COLO668 (cell line): ENCODE results near the gene SLC38A11.

ENCODE experiments used
- DNase-seq: peaks from one replicate; lab custom pipeline; 2025; ENCODE audit not compliant: unreplicated experiment; lab: John Stamatoyannopoulos, UW

Gene SLC38A11

DNA sequence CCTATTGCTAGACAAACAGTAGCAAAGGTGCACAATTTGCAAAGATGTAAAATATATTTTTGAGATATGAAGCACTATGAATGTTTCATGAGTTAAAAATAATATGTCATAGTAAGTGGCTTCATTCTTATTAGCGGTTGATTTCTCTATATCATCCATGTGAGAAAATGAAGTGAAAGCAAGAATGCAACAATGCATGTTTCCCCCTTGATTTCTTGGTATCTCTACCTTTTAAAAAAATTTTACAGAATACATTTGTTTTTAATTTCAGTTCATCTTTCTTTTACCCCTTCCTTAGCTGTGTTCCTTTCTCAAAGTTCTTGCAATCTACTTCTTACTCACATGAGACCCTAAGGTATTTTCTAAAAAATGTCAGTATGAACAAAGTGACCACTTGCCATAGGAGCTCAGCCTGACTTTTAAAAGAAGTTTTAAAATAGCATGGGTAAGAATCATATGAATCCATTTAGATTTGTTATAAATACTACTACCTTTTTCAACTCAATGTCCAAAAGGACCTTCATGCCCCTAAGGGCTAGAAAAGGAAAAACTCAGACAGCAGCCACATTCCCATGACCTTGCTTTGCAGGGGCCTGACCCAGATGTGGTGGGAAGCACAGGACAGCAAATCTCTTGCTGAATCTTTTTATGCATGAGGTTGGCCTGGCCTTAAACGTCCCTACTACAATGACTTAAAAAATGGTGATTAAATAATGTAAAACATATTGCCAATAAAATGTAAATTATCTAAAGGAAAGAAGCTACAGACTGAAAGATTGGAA lies 14.8 kb upstream of the SLC38A11 start:
- no peak for DNase-seq

DNA sequence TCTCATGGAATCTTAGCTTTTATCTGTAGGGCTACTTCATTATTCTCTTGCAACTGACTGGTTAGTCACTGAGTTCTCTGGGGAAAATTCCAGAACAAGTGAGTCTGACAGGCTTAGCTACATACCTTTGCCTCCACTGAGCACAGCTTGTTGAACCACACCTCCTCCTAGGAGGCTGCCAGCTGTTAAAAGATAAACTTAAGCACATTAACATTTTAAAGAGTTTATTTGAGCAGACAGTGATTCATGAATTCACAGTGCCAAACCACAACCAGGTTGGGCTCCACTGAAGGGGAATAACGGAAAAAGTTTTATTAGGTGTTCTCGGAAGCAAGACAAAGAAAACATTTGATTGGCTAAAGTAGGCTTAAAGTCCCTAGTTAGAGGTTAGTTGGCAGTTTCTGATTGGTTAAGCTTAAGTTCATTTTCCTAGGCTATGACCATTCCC lies 12.5 kb upstream of the SLC38A11 start:
- DNase-seq, result no peak

GRCh38 chr2:164967361-164967760 lies 12.0 kb upstream of the SLC38A11 start:
- DNase-seq, result no peak

DNA sequence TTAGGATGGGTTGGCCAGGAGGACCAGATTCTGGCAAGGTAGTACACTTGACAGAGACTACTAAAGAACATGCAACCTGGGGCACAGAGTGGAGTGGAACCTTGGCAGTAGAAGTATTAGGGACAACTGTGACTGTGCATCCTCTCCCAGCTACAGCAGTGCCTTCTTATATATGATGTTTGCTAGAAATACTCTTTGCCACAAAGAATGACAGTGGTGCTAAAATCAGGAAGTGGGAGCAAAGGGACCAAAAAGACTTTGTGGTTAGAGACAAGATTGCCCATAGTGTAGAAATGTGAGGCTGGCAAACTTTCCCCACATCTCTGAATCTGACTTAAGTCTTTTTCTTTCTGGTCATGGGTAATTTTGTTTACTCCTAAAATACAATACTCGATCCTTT lies 9.4 kb upstream of the SLC38A11 start:
- DNase-seq, result no peak

GRCh38 chr2:164960159-164960558 lies 4.8 kb upstream of the SLC38A11 start:
- DNase-seq, result no peak

DNA sequence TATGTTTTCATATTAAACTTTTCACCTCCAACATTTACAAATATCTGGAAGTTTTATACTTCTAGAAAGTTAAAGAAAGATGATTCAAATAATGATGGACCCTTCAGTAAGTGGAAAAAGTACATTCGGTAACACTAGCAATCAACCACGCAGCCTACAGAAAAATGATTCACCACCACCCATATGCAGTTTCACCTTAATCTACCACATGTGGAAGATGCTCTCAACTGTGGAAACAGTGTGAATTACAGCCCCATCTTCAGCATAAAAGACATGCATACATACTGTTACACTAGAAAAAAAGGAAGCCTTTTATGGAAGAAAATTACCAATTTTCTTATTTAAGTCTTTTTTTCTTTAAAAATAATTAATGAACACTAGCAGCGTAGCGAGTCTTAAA lies 1.1 kb downstream of the SLC38A11 start:
- DNase-seq, result no peak

DNA sequence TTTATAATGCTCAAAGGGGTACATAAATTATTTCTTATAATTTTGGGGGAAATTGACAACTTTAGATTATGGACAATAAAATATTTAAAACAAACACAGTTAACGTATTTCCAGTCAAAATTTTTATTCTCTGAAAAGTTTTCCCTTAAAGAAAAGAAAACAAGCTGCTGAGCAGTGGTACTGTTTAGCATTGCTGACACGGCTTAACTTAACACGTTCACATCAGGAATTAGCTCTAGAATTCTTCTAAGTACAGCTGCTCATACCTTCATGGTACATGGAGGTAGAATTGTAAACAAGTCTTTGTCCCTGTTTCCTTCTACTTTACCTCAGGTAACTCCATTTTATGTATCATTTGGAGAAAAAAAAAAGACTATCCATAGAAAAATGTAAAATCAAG lies 2.0 kb downstream of the SLC38A11 start:
- DNase-seq, result no peak

GRCh38 chr2:164952057-164952702 lies 3.1 kb downstream of the SLC38A11 start:
- DNase-seq, result peak; percentile 11

GRCh38 chr2:164948540-164948939 lies 6.8 kb downstream of the SLC38A11 start:
- DNase-seq, result no peak

GRCh38 chr2:164947281-164947680 lies 8.0 kb downstream of the SLC38A11 start:
- no peak for DNase-seq

GRCh38 chr2:164943289-164943688 lies 12.0 kb downstream of the SLC38A11 start:
- DNase-seq, result no peak

GRCh38 chr2:164937864-164938401 lies 17.4 kb downstream of the SLC38A11 start:
- no peak for DNase-seq

GRCh38 chr2:164935118-164936101 lies 19.9 kb downstream of the SLC38A11 start:
- DNase-seq, result peak; percentile 60

DNA sequence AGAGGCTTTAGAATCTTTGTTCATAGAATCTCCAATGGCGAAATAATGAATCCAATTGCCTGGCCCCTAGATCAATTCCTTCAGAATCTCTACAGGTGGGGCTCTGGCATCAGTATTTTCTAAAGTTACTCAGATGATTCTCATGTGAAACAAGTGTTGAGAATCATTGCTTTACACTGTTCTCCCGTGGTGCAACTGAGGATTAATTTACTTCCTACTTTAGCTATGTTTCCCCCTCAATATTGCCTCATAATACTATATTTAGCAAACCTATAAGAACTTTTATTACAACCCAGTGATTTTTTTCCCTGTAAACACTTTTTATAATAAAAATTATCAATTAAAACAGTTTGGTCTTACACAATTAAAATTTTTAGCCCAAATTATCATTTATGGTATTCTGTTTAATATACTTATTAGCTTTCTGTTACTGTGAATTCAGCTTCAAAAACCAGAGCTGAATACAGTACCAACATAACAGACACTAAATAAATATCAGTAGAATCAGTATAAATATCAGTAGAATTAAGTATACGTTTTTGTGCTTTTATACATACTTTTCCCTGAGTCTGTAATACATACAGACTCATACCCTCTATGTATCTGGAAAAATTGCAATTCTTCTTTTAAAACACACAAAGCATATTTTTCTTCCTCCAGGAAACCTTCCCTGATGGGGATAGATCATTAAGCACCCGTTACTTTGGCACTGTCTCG lies 20.8 kb downstream of the SLC38A11 start:
- DNase-seq, result no peak

GRCh38 chr2:164933671-164934189 lies 21.6 kb downstream of the SLC38A11 start:
- peak; percentile 7 for DNase-seq

- DNase-seq, result no peak
Measured at GRCh38 chr2:164932377-164932776, 22.9 kb downstream of the SLC38A11 start.

- no peak for DNase-seq
Measured at GRCh38 chr2:164928101-164928673, 27.1 kb downstream of the SLC38A11 start.

DNA sequence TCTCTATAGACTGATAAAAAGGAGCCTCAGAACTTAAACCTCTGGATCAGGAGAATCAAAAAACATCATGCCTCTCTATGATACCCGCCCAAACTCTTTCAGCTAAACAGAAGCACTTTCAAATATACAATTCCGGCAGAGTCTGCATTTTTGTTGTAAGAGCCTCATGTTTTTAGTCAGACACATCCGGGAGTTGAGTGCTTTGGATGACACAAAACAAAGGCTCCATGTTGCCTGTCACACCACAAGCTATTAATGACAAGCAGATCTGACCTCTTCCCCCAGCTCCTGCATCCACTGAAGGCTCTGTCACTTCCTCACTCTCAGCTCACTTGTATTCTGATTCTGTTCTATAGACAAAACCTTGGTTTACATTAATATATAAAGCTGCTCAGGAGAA lies 33.2 kb downstream of the SLC38A11 start:
- no peak for DNase-seq

- no peak for DNase-seq
Measured at GRCh38 chr2:164920430-164920829, 34.9 kb downstream of the SLC38A11 start.
